ENCODE data around the gene SPTBN5.

Gene SPTBN5

GRCh38 chr15:41936649-41937567 is 43.1 kb upstream of the SPTBN5 start:
- peak; percentile 23 for TF ChIP-seq CTCF (IDR thresholded peaks at IDR 0.05; ENCODE audit: extremely low read depth, missing control alignments)
- peak; percentile 55 for DNase-seq (ENCODE audit: low spot score)

- no peak for DNase-seq (ENCODE audit: low spot score)
- TF ChIP-seq CTCF (IDR thresholded peaks at IDR 0.05; ENCODE audit: extremely low read depth, missing control alignments), result no peak
Measured at GRCh38 chr15:41936155-41936554, 42.3 kb upstream of the SPTBN5 start.

GRCh38 chr15:41935566-41936020 is 41.7 kb upstream of the SPTBN5 start:
- no peak for TF ChIP-seq CTCF (IDR thresholded peaks at IDR 0.05; ENCODE audit: extremely low read depth, missing control alignments)
- peak; percentile 23 for DNase-seq (ENCODE audit: low spot score)

- DNase-seq (ENCODE audit: low spot score), result peak; percentile 45
- no peak for TF ChIP-seq CTCF (IDR thresholded peaks at IDR 0.05; ENCODE audit: extremely low read depth, missing control alignments)
Measured at GRCh38 chr15:41934843-41935242, 41.0 kb upstream of the SPTBN5 start.

GRCh38 chr15:41933771-41934170 is 39.9 kb upstream of the SPTBN5 start:
- no peak for DNase-seq (ENCODE audit: low spot score)

GRCh38 chr15:41933326-41933725 is 39.5 kb upstream of the SPTBN5 start:
- no peak for TF ChIP-seq CTCF (IDR thresholded peaks at IDR 0.05; ENCODE audit: extremely low read depth, missing control alignments)
- DNase-seq (ENCODE audit: low spot score), result no peak

More at GRCh38 chr15:41933771-41934170, 39.9 kb upstream of the SPTBN5 start:
- TF ChIP-seq CTCF (IDR thresholded peaks at IDR 0.05; ENCODE audit: extremely low read depth, missing control alignments), result no peak

- no peak for TF ChIP-seq CTCF (IDR thresholded peaks at IDR 0.05; ENCODE audit: extremely low read depth, missing control alignments)
- no peak for DNase-seq (ENCODE audit: low spot score)
Measured at GRCh38 chr15:41932511-41933289, 38.8 kb upstream of the SPTBN5 start.

Data from GM20000 (cell line).